GM12872 (cell line): ENCODE measurements around the gene ACSS3.

ENCODE experiments used
- CTCF ChIP-seq: IDR thresholded peaks from 3 replicates; pipeline ENCODE4 v1.5.1; 2011; ENCODE audit warnings: low read depth, mild to moderate bottlenecking, low read length, moderate library complexity; ENCODE audit not compliant: insufficient read depth

ACSS3 gene

GRCh38 chr12:81284137-81284536 lies 206.3 kb downstream of the ACSS3 start:
- no peak for TF ChIP-seq CTCF

GRCh38 chr12:81288651-81289050 lies 210.8 kb downstream of the ACSS3 start:
- no peak for TF ChIP-seq CTCF

- no peak for TF ChIP-seq CTCF
Measured at GRCh38 chr12:81294325-81295190, 216.7 kb downstream of the ACSS3 start.

- no peak for TF ChIP-seq CTCF
Measured at GRCh38 chr12:81295251-81295650, 217.4 kb downstream of the ACSS3 start.

- TF ChIP-seq CTCF, result no peak
Measured at GRCh38 chr12:81296556-81297305, 218.9 kb downstream of the ACSS3 start.

- no peak for TF ChIP-seq CTCF
Measured at GRCh38 chr12:81297601-81298000, 219.7 kb downstream of the ACSS3 start.

GRCh38 chr12:81300454-81300853 lies 222.6 kb downstream of the ACSS3 start:
- no peak for TF ChIP-seq CTCF
